22Rv1 (cell line): ENCODE measurements around the gene CRYZL1.

ENCODE experiments used
- CTCF ChIP-seq: fragments of 450-650 bp; IDR thresholded peaks from 2 replicates; pipeline ENCODE4 v1.5.1; 2017; ENCODE audit warnings: mild to moderate bottlenecking
- ZFX ChIP-seq: fragments of 450-650 bp; IDR thresholded peaks from 2 replicates; pipeline ENCODE4 v1.6.1; 2017; ENCODE audit warnings: antibody characterized with exemption, borderline replicate concordance

GRCh38 chr21:33640697-33641351 is 717 bp downstream of the CRYZL1 start:
- no peak for TF ChIP-seq CTCF
- TF ChIP-seq ZFX = no peak
